ENCODE results near the gene ZNF8.

ZNF8 gene

DNA sequence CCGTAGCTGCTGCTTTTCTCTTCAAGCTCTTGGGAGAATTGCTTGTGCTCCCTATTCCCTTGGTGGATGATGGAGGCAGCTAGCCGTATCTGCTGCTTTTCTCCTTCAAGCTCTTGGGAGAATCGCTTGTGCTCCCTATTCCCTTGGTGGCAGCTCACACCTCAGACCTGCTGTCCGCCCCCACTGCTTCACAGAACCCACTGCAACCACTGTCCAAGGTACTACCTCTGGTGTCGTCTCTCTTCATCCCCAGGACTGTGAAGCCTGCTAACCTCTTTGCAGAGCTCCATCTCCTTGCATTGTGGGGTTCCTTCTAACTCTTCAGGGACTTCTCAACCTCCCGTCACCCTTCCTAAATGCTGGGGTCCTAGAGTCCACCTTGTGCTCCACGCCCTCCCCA, 21.9 kb downstream of the ZNF8 start:
- no peak for DNase-seq

DNA sequence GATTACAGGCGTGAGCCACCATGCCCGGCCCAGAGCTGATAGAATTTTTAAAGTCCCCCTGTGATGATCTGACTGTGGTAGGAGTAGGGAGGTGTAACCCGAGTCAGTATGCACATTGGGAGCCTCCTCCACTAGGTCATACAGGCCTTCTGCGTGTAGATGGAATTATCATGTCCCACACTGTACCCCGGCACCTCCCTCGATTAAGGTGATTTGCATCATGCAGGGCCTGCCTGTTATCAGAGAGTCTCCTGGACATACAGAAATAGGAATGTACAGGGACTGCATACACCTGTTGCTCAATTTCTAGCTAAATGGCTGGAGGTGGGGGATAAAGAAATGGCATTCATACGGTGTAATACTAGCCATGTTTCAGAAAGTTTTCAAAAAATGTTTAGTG, 25.5 kb downstream of the ZNF8 start:
- DNase-seq = no peak

DNA sequence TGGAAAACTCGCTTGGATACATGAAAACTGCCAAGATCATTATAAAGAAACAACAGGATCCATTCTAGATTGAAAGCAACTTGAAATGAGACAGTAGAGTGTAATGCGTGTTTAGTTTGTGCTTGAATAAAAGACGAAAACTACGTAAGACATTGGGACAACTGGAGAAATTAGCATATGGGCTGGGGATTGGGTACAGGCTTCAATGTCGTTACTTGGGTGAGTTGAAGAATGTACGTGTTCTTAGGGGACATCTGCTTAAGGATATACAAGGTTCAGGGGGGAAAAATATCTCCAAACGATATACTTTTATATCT, 26.0 kb downstream of the ZNF8 start:
- DNase-seq = no peak

DNA sequence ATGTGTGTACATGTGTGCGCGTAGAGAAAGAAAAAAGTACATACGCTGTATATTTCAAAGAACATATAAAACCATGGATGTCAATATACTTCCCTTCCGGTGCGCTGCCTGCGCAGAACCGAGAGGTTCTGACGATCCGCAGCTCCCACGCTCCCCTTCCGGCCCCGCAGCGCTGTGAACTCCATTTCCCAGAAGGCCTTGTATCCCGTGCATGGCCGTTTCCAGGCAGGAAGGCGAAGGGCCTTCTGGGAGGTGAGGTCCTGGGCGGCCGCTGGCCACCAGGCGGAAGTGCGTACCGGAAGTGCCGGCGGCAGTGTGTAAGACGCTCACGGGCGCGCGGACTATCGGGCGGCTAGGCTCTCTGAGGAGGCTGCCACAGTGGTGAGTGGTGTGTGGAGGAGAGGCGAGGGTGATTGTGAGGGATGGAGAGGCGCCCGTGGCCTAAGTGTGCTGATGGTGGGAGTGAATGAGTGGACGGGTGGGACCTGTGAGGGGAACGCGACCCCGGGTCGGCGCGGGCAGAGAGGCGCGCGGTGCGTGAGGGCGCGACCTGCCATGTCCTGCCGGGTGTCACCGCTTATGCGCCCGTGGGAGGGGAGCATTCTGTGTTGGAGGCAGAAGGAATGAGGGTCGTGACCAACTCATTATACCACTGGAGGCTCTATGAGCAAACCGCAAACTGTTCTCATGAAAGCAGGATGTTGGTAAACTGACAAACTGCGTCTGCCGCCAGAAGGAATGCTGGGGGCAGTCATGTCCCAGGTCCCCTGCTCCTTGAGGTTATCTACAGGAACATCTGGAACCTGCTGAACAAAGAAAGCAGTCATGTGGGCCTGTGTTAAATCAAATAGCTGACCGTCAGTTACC, 26.5 kb downstream of the ZNF8 start, which contains the start of gene ERVK3-1:
Gene ERVK3-1, plus strand, starts transcription at position 313 of the 867 bp plus-strand sequence. CDS start 6,792 bp downstream, outside the sequence.
- peak; percentile 98 for DNase-seq

DNA sequence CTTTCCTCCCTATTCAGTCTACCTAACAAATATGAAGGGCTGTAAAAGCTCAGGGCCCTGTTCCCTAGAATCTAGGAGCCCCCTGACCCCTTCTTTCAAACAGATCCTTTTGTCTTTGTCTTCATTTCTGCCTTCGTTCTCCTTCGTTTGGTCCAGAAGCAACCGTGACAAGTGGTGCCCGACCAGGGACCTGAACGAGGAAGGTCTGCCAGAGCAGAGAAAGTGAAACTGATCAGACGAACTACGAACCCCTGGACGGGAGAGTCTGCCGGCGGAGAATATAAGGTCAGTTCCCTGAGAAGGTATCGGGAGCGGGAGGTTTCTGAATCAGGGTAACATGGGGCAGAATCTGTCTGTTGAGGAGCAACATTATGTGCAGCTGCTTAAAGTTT, 27.2 kb downstream of the ZNF8 start:
- peak; percentile 61 for DNase-seq

DNA sequence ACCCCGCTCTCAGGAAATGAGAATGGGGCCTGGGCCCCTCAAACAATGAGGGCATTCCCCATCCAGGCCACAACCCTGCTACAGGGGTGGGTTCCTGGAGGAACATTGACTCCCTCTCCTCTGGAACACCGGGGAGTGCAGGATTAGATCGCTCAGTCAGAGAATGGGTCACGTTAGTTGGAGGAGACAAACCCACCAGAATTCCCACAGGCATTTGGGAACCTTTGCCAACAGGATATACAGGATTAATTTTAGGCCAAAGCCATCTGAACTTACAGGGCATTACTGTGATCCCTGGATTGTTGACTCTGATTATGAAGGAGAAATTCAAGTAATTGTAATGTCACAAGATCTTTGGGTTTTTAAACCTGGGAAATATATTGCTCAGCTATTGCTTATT, 29.0 kb downstream of the ZNF8 start:
- DNase-seq = no peak

DNA sequence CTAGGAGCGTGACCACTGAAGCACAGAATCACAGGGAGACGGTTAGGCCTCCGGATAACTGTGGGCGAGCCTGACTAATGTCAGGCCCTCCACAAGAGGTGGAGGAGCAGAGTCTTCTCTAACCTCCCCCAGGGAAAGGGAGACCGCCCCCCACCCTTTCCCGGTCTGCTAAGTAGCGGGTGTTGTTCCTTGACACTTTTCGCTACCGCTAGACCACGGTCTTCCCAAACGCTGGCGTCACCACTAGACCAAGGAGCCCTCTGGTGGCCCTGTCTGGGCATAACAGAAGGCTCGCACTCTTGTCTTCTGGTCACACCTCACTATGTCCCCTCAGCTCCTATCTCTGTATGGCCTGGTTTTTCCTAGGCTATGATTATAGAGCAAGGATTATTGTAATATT, 31.9 kb downstream of the ZNF8 start:
- peak; percentile 67 for DNase-seq

DNA sequence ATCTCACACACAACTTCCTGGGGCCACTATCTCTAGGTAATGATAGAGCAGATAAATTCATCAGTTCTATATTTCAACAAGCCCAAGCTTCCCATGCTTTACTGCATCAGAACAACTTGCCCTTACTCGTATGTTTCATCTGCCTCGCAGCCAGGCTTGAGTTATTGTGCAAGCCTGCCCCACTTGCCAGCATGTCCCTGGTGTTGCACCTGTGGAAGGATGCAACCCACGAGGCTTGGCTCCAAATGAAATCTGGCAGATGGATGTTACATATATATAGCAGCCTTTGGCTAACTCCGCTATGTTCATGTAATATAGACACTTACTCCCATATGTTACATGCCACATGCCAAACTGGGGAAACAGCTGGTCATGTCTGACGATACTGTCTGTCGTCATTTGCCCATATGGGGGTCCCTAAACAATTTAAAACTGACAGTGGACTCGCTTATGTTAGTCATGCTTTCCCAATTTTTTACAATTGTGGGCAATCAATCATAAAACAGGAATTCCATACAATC, 32.6 kb downstream of the ZNF8 start:
- no peak for DNase-seq

DNA sequence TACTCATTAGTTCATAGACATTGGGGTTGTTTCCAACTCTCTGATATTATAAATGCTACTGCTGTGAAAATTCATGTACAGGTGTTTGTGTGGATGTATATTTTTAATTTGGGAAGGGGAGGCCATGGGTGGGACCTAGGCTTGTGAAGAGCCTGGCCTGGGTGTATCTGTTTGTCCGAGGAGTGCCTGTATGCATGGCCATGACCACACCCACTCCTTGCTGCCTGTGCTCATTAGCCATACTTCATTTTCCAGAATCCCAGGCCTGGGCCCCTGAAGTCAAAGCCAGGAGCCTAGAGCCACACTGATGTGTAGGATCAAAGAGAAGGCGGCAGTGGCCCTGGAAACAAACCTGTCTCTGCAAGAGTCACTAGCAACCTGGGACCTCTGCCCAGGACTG, 36.8 kb downstream of the ZNF8 start:
- no peak for DNase-seq

DNA sequence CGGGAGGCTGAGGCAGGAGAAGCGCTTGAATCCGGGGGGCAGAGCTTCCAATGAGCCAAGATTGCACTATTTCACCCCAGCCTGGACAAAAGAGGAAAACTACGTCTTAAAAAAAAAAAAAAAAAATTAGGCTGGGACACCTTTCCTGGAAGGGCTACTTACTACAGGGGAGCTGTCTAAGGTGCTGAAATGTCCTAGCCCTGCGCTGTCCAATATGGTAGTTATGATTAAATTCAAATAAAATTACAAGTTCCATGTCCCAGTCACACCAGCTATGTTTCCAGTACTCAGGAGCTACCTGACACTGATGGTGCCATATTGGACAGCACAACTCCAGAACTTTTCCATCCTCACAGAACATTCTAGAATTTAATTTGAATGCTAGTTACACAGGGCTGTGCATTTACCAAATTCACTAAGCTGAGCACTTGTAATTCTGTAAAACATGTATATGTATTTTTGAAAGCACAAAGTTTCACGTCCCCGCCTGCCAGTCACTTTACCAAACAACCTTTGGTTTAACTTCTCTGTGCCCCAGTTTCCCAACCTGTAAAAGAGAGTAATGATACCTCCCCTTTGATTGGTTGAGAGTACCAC, 38.8 kb downstream of the ZNF8 start:
- DNase-seq = no peak

DNA sequence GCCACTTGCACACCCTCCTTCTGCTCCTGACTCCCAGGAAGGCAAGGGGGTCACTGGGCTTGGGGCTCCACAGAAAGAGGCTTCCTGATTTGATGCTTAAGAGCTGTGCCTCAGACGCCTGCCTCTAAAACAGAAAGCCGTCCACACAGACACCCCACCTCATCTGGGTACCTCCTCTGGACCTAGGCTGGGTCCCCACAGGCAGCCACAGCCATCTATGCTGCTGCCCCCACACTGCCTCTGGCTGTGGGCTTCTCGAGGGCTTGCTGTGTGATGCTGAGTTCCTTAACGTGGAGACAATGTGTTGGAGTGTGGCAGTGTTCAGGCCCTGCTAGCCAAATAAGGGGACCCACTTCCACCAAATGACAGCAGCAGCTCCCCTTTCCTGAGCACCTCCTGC, 39.5 kb downstream of the ZNF8 start:
- no peak for DNase-seq

DNA sequence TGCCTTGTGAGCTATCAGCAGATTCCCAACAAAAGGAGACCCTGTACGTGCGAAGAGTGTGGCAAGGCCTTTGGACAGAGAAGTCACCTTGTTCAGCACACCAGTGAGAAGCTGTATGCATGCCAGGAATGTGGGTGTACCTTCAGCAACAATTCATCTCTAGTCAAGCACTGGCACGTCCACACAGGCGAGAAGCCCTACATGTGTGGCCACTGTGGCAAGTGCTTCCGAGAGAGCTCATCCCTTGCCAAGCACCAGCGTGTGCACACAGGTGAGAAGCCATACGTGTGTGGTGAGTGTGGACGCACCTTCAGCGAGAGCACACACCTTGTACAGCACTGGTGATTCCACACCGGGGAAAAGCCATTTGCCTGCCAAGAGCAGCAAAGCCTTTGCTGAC, 40.5 kb downstream of the ZNF8 start:
- no peak for DNase-seq

DNA sequence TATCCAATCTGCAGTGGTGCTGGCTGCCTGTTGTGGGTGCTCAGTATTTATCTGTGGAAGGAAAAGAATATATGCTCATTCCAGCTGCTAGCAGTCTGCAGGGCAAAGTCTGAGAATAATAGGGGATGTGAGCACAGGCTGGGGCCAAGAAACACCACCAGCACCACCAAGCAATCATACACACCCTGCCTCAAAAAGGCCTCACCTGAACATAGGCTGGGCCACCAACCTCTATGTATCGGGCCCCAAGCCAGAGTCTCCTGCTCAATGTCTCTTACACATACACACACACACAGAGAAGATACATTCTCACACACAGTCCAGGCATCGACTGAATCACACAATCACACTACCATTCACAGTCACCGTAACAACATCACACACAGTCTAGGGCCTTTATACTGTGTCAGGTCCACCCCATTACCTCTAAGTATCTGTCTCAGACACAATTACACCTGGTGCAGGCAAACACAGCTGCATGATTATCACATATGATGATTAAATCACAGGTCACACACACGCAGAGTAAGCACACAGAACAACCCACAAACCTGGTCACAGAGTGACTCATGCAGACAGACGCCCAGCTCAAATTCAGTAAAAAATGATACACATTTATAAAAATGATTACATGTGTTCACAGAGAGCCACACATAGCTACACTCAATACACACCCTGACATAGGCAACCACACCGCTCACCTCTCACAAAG, 46.7 kb downstream of the ZNF8 start:
- no peak for DNase-seq

DNA sequence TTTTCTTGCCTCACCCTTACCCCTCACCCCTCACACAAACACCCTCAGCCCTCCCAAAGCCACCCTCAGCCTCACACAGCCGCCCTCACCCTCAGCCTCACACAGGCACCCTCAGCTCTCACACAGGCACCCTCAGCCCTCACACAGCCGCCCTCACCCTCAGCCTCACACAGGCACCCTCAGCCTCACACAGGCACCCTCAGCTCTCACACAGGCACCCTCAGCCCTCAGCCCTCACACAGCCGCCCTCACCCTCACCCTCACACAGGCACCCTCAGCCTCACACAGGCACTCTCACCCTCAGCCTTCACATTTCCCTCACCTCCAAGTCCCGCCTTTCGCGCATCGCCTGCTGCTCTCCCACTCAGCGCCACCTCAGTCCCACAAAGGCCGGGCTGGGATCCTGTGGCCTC, 47.8 kb downstream of the ZNF8 start:
- DNase-seq = no peak

DNA sequence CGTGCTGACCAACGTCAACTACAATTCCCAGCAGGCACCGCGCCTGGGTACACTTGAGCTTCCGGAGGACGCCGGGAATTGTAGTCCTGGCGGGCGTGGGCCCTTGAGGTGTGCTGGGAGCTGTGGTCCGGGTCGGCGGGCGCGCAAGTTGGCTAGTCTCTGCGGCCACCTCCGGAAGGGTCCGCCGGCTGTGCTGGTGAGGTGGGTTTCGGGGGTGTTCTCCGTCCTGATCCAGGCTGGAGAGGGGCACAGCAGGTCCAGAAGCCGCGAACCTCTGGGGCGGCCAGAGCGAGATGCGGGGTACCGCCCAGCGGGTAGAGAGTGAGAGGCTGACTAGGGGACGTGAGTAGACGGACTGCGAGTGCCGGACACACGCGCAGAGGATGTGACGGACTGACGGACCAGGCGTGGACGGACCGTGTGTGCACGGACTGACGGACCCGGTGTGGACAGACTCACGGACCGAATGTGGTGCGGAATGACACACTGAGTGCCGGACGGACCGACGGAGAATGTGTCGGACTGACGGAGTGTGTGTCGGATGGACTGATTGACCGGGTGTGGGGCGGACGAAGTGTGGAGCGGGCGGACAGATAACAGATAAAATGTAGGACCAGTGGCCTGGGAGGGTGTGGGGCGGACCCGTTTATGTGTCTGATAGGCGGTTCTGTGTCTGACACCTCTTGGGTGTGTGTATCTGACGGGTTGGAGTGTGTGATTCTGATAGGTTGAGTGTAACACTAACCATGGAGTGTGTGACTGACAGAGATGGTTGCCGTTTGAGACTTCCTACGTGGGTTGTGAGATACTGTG, 48.4 kb downstream of the ZNF8 start, which contains the start of gene ZSCAN22:
Gene ZSCAN22, plus strand, starts transcription at position 81 of the 813 bp plus-strand sequence. CDS start 7,809 bp downstream, outside the sequence.
- peak; percentile 97 for DNase-seq

DNA sequence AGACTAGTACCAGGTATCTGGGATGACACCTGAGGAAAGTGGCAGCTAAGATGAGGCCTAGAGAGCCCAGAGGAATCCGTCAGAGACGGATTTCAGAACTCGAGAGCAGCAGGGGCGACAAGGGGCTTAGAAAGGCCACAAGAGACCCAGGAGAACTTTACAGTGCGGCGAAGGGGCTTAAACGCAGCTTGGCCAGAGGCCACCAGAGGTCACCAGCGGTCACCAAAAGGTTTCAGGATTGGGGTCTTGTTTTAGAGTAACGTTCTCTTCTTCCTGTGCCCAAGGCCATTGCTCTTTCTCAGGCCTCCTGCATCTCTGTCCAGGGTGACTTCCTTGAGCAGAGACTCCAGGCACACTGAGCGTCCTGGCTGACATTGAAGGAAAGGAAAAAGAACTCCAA, 50.2 kb downstream of the ZNF8 start:
- DNase-seq = no peak

DNA sequence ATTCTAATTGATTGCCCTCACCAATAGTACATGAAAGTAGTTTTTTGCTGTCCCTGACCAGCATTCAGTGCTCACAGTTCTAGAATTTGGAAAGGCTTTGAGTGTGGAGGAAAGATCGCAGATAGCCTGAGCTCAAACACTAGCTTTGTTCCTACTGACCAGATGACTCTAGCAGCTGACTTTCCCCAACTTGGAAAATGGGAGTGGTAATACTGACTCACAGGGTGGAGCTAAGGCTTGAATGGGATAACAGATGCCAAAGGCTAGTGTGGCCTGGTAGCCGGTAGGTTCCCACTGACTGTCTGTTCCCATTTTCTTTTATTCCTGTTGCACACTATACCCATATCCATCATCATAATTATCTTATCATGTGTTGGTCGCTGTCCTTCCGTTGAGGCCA, 51.7 kb downstream of the ZNF8 start:
- no peak for DNase-seq

DNA sequence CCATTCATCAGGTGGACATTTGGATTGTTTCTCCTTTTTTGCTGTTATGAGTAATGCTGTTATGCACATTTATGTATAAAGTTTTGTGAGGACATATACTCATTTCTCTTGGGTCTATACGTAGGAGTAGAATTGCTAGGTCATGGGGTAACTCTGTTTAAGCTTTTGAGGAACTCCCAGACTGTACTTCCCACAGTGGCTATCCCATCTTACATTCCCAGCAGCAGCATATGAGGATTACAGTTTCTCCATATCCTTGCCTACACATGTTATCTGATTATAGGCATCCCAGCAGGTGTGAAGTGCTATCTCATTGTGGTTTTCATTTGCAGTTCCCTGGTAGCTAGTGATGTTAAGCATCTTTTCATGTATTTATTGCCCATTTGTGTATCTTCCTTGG, 53.9 kb downstream of the ZNF8 start:
- no peak for DNase-seq

DNA sequence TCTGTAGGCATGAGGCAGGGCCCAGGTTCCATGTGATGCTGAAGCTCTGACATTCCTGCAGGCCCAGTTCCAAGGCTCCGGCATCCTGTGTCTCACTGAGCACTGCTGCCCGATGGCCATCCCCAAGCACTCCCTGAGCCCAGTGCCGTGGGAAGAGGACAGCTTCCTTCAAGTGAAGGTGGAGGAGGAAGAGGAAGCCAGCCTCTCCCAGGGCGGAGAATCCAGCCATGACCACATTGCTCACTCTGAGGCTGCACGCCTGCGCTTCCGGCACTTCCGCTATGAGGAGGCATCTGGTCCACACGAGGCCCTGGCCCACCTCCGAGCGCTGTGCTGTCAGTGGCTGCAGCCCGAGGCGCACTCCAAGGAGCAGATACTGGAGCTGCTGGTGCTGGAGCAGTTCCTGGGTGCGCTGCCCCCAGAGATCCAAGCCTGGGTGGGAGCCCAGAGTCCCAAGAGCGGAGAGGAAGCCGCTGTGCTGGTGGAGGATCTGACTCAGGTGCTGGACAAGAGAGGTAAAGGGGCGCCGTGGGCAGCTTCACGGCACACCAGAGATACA, 56.0 kb downstream of the ZNF8 start:
- no peak for DNase-seq

DNA sequence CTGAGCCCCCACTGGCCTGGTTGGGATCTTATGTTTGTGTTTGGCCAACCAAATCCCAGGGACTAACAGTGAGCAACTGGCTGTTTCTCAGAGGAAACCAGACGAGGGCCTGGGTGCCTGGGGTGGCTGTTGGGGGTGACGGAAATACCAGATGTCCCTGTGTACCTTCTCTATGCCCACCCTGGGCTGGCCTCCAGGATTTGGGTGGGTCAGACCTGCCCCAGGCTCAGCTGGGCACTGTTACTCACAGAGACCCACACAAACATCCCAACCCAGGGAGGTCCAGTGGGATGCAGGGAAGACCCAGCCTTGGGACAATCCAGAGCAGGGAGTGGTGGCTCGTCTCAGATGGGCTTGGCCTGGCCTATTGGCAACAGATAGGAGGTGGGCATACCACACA, 56.9 kb downstream of the ZNF8 start:
- DNase-seq = no peak

DNA sequence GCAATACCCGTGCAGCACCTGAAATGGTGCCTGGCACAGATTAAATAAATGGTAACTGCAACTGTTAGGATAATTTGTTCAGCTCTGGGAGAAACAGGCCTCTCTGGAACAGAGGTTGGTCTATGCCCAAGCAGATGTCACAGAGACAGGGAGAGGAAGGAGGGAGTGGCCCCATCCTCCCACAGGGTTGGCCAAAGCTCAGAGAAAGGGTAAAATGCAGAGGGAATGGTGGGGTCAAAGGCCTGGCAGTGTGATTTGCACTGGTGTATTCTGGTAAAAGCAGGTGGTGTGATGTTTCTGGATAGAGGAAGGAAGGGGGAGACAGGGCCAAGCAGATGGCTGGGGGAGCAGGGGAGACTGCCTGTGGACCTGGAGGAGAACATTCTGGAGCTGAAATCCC, 57.5 kb downstream of the ZNF8 start:
- DNase-seq = no peak

DNA sequence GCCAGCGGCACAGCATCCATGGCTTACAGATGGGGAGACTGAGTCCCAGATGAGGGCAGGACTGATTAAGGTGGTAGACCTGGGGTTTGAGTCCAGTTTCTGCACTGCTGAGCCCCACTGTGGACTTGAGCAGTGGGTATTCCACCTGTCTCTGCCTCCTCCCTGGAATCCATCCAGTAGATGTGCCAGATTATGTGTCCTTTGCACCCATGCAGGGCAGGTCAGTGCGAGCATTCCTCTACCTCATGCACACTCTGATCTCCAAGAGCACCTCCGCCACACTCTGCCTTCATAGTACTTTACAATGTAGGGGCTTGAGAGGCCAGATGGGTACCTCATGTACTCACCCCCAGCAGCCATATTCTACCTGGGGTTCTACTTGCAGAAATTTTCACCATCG, 58.1 kb downstream of the ZNF8 start:
- no peak for DNase-seq

DNA sequence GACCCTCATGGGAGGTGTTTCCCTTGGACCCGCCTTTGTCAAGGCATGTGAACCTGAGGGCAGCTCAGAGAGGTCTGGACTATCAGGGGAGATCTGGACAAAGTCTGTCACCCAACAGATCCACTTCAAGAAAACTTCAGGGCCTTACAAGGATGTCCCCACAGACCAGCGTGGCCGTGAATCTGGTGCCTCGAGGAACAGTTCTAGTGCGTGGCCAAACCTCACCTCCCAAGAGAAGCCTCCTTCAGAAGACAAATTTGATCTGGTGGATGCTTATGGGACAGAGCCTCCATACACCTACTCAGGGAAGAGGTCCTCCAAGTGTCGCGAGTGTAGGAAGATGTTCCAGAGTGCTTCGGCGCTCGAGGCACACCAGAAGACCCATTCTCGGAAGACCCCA, 59.6 kb downstream of the ZNF8 start:
- no peak for DNase-seq

All from activated effector memory CD4-positive, alpha-beta T cell treated with anti-CD3 and anti-CD28 coated beads, Interleukin-2, amount 50 U/mL, for 16 hours (primary cell).